Erythroblast (primary cell): ENCODE measurements around the gene GABBR2.

Source experiments
- GATA1 ChIP-seq: IDR thresholded peaks from 2 replicates; pipeline ENCODE4 v1.6.1; 2011; ENCODE audit warnings: low read depth, mild to moderate bottlenecking, control low read depth, low read length, moderate library complexity
- POLR2A ChIP-seq: IDR thresholded peaks from 2 replicates; pipeline ENCODE4 v1.6.1; 2011; ENCODE audit warnings: mild to moderate bottlenecking, low read length

DNA sequence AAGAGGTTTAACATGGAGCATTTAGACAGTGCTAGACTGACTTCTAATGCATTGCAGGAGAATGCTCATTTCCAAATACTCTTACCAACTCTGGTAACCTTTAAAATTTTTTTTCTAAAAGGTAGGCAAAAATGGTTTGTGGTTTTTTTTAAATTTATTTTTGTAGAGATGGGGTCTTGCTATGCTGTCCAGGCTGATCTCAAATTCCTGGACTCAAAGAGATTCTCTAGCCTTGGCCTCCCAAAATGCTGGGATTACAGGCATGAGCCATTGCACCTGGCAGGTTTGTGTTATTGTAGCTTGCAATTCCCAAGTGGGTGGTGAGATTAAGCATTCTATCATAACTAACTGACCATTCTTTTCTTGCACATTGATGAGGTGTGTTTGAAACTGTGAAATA, 410.3 kb downstream of the GABBR2 start:
- no peak for TF ChIP-seq POLR2A
- TF ChIP-seq GATA1 = no peak
